Ramos (cell line): ENCODE measurements around the gene NPEPL1.
"Not testable (repeated sequence)": the region's sequence is repeated elsewhere in the genome, so short reads cannot be mapped to it uniquely, and the experiment has no call there.

Source experiments
- in situ Hi-C: fragments of 300-500 bp; cut with MboI; formaldehyde crosslinking; loops from one replicate; pipeline ENCODE4 v1.14.3; 2022; ENCODE audit warnings: low sequenced_read_pairs; ENCODE audit not compliant: unreplicated experiment

The NPEPL1 gene

DNA sequence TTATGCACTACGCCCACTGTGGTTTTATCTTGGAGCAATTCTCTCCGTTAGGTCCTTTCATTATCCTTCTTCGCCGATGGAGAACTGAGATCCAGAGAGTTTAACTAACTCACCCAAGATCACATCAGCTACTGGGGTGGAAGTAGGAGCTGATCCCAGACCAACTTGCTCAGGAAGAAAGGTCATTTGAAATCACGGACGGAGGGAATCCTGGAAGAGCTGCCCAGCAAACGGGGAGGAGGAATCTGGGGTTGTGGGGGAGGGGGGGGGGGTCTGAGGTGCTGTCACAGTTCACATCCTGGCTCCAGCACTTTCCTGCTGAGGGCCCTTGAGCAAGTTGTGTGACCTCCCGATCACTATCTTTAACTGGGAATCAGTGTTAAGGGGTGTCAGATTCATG, 62.0 kb downstream of the NPEPL1 start:
- in situ Hi-C loops: no loop called here

DNA sequence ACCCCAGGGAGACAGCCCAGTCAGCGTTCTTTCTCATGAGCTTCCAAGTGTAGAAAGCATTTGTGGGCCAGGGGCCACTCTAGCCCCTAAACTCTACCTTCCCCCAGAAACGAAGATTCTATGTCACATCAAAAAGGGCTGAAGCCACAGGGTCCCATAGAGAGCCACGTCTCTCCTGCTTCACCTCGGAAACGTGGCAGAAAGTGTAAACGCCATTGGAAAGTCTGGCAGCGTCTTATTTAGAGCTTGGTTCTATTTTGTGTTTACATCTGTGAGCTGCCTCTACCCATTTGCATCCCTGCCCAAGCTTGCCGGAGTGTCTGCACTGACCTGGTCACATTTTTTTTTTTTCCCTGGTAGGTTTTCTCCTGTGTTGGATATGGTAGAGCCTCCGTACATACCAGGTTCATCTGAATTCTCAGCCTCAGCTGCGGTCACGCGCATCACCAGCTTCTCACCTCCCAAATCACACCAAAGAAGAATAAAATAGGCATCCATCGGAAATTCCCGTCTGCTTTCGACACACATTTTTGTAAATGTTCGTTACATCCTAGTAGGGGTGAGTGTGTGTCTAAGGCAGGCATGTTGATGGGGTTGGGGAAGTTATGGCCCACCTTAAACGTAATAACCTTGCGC, 62.6 kb downstream of the NPEPL1 start:
- in situ Hi-C loops: no loop called here

DNA sequence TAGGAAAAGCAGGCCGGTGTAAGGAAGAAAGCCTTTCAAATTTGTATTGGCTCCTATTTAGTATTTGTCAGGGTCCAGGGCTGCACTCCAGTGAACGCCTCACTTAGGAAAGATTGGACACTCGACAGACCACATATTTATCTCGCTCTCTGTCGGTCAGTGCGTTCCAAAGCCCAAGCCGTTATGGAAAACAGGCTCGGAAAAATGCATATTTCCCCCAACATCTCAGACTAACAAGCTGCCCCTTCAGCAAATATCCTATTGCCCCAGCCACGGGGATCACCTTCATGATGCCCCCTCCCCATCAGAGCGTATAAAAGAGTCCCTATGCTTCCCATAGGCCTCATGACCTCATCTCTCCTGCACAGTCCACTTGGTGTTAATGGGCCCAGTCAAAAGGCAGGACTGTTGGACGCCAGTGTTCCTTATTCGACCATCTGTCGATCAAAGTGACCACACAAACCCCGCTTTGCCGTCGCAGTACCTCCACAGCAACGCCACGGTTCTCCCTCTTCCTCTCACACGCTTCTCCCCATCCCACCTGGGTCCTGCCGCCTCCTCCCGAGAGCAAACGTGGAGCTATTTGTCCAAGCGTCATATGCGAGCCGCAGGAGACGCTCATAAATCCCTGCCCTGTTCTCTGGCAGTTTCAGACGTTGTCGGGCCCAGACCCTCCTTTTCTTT, 63.3 kb downstream of the NPEPL1 start:
- in situ Hi-C loops: no loop called here

DNA sequence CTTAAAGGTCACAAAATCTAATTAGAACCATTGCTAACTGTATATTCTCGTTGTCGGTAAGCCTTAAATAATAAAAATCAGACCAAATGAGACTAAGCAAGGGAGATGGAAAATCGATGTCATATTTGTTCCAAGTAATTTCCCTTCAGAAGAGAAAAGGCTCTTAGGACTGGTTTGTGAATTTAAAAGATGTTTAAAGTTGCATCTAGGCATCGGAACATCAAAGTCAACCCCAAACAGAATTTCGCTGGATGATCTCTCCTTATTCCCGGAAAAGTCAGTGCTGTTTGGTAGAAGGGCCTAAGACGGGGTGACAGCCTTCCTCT, 63.8 kb downstream of the NPEPL1 start:
- in situ Hi-C loops: no loop called here

DNA sequence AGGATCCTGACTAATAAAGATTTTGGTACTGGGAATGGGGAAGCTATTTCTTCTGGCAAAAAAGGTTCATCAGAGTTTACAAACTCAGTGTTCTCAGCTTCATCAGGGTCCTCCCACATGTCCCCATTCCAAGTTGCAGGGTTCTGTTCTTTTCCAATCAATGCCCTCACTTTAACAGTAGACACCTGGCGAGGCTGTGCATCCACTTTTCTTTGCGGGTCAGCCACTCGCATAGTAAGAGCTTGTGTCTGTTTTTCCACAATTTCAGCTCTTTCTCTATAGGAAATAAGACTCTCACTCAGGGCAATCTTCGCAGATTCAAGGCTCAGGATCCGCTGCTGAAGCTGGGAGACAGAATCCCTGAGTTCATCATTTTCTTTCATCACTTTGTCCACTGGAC, 65.0 kb downstream of the NPEPL1 start:
- in situ Hi-C loops: not testable (repeated sequence)

GRCh38 chr20:58759947-58760346, 67.3 kb downstream of the NPEPL1 start:
- in situ Hi-C loops: no loop called here

GRCh38 chr20:58760856-58761255, 68.3 kb downstream of the NPEPL1 start:
- in situ Hi-C loops: no loop called here

DNA sequence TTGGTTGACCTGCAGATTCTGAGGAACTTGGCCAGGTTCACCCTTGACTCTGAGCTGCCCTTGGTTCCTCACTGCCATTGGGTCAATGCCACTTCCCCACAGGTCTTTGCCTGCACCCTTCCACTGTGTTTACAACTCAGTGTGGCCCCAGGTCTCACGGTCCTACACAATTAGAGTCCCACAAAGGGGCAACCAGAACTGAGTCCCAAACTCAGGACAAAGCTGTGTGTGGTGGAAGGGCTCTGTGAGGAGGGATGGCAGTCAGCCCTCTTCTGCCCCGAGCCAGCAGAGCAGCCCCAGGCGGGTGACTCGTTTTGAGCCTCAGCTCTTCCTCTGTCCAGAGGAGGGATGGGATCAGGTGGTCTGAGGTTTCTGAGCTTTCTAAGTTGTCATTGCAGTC, 69.5 kb downstream of the NPEPL1 start:
- in situ Hi-C loops: no loop called here

GRCh38 chr20:58763076-58763475, 70.5 kb downstream of the NPEPL1 start:
- in situ Hi-C loops: no loop called here
